HG02588 (cell line): ENCODE results near the gene DDX50.
"Not testable (repeated sequence)": the region's sequence is repeated elsewhere in the genome, so short reads cannot be mapped to it uniquely, and the experiment has no call there.

Experiments
- ATAC-seq: cut with Tn5 transposase; IDR thresholded peaks from one replicate; pipeline ENCODE4 v1.9.1; 2021; ENCODE audit warnings: mild to moderate bottlenecking, moderate library complexity; ENCODE audit not compliant: unreplicated experiment

The DDX50 gene, protein sequence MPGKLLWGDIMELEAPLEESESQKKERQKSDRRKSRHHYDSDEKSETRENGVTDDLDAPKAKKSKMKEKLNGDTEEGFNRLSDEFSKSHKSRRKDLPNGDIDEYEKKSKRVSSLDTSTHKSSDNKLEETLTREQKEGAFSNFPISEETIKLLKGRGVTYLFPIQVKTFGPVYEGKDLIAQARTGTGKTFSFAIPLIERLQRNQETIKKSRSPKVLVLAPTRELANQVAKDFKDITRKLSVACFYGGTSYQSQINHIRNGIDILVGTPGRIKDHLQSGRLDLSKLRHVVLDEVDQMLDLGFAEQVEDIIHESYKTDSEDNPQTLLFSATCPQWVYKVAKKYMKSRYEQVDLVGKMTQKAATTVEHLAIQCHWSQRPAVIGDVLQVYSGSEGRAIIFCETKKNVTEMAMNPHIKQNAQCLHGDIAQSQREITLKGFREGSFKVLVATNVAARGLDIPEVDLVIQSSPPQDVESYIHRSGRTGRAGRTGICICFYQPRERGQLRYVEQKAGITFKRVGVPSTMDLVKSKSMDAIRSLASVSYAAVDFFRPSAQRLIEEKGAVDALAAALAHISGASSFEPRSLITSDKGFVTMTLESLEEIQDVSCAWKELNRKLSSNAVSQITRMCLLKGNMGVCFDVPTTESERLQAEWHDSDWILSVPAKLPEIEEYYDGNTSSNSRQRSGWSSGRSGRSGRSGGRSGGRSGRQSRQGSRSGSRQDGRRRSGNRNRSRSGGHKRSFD

DNA sequence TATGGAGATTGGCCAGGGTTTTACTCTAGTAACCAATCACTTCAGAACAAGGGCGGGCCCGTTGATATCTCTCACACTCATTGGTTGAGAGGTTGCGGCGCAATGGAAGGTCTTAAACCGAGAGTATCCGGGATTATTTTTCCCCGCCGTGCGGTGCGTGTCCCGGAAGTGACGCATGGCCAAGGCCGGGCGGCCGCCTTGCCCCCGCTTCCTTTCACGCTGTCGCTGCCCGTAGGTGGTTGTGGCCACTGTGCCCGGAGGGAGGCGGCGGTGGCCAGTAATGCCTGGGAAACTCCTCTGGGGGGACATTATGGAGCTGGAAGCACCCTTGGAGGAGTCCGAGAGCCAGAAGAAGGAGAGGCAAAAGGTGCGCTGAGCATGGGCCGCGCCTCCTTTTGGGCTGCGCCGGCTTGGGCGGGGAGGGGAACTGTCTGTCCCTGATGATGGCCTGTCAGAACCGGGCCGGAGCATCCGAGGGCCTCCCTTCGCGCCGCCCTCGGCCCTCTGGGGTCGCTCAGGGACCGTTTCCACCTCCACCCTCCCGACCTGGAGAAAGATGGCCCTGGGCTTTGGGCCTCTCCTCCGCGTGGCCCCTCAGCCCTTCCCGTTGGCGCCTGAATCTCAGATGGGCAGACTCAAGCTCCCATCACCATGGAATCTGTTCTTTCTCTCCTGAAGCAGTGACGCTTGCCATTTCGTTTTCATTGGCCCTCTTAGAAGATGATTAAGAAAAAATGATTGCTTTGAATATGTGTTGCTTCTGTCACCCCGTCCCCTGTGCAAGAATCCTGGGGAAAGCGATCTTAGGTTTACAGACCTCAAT lies at the start of gene DDX50:
Gene DDX50 (plus strand): TSS at position 211 of the 823 bp plus-strand sequence. CDS start 70 bp downstream, at position 281.
- peak; percentile 95 for ATAC-seq

DNA sequence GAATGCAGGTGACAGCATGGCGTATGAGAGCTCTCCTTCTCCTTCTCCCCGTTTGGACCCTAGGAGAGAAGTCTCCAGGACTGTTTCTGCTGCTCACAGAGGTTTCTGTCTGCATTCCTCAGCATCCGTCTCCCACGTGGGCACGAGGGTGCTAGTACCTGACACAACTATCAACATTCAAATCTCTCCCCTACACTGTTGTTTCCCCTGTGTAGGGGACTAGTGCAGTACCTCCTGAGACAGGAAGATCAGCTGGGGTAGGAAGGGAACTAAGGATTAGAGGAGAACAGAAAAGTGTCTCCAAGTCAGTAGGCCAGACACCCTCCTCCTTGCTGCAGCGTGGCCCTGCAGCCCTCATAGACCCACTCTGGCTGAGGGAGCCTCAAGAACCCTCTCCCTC lies 44.8 kb upstream of the DDX50 start:
- no peak for ATAC-seq

- ATAC-seq: no peak
Measured at GRCh38 chr10:68857005-68857404, 44.1 kb upstream of the DDX50 start.

- ATAC-seq: no peak
Measured at GRCh38 chr10:68861253-68861652, 39.9 kb upstream of the DDX50 start.

GRCh38 chr10:68864611-68865010 lies 36.5 kb upstream of the DDX50 start:
- no peak for ATAC-seq

DNA sequence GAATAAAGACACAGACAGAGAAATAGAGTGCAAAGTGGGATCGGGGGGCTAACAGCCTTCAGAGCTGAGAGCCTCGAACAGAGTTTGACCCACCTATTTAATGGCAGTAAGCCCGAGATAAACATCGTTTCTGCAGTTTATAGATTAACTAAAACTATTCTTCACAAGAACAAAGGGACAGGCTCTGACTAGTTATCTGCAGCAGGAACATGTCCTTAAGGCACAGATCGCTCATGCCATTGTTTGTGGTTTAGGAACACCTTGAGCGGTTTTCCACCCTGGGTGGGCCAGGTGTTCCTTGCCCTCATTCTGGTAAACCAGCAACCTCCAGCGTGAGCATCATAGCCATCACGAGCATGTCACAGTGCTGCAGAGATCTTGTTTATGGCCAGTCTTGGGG lies 32.9 kb upstream of the DDX50 start:
- not testable (repeated sequence) for ATAC-seq

- ATAC-seq: no peak
Measured at GRCh38 chr10:68869623-68870022, 31.5 kb upstream of the DDX50 start.

DNA sequence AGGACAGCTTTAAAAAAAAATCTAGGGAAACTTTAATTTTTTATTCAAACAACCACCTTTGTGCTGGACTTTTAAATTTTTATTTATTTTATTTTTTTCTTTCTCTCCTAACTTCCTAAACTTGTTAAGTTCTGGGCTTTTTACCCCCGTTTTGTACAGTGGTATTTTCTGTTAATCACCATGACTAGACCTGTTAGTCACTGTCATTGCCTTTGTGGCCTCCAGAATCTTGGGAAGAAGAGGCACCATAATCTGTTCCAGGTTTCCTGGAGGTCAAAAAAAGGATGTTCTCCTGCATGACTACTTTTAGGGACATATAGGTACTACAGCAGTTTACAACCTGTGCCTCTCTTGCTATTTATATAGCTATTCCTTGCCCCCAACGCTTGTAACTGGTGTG lies 31.1 kb upstream of the DDX50 start:
- no peak for ATAC-seq

DNA sequence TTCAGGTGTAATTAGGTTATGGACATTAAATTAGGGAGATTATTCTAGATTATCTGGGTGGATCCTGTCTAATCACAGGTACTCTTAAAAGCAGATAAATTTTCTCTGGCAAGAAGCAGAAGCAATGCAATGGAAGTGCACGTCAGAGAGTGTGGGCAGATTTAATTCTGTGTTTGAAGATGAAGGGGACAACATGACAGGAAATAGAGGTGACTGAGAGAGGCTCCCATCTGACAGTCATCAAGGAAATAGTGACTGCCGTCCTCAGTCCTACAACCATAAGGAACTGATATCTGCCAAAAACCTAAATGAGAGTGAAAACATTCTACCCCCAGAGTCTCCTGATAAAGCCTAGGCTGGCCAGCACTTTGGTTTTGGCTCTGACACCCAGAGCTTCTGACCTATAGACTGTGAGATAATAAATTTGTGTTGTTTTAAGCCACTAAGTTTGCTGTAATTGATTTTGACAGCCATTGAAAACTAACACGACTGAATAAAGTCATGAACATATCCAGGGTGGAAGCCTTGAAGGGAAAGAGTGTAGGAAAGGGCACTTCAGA lies 30.5 kb upstream of the DDX50 start:
- no peak for ATAC-seq

DNA sequence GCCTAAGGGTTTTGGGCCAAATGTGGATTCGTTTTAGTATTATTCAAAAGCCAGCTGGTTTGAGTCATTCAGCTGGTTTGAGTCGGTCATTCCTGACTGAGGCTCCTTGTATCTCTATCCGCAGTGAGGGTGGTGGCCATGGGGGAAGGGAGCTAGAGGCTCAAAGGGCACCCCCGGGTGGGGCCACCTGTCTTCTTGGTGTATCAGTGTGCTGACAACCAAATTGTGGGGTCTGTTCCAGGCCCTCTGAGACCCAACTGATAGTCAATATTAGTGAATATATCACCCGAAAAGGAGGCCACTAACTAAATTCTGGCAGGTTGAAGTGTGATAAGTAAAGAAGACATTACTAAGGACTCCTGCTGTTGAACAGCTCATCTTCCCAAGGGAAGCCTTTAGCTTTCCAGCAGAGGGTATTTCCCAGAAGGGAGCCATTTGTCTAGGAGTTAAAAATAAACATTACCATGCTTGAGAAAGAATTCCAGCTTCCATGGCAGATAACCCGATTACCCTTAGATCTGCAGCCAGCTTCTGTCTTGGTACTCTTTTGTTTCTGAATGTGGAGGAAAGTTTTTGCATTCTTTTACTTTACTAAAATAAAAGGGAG lies 29.9 kb upstream of the DDX50 start:
- no peak for ATAC-seq

GRCh38 chr10:68871731-68872342 lies 29.3 kb upstream of the DDX50 start:
- ATAC-seq: no peak

GRCh38 chr10:68876246-68877138 lies 24.6 kb upstream of the DDX50 start:
- ATAC-seq: no peak

- no peak for ATAC-seq
Measured at GRCh38 chr10:68877482-68878110, 23.5 kb upstream of the DDX50 start.

- ATAC-seq: no peak
Measured at GRCh38 chr10:68878496-68878895, 22.6 kb upstream of the DDX50 start.

GRCh38 chr10:68879628-68880027 lies 21.5 kb upstream of the DDX50 start:
- no peak for ATAC-seq

DNA sequence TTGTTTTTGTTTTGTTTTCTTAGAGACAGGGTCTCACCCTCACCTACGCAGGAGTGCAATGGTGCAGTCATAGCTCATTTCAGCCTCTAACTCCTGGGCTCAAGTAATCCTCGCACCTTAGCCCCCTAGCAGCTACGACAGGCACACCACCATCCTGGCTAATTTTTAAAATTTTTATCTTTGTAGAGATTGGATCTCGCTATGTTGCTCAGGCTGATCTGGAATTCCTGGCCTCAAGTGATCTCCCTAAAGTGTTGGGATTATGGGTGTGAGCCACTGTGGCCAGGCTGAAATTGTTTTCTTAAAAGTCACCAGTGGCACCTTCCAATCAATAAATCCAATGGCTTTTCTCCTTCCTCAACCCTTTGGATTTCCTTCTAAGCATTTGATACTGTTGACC lies 20.9 kb upstream of the DDX50 start:
- ATAC-seq: no peak

- ATAC-seq: no peak
Measured at GRCh38 chr10:68895041-68895440, 6.1 kb upstream of the DDX50 start.

GRCh38 chr10:68897336-68897741 lies 3.8 kb upstream of the DDX50 start:
- ATAC-seq: no peak
